ENCODE results near the gene KLHL1.

Gene KLHL1

DNA sequence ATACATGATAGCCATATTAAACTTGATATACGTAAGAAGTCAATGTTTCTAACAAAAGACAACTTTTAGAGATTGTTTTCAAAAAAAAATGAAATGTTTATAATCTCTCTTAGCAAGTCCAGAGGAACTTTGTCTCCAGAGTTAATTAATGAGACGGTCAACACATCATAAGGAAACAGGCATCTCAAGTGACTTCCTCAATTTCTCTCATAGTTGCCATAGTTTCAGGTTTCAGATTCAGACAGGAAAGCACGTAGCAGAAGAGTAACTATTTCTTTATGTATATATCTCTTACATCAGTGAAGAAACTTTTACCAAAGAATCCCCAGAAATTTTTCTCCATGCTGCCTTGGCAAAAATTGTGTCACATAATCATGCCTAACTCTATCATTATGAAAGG, 160.2 kb downstream of the KLHL1 start:
- DNase-seq = no peak
- Histone ChIP-seq H3K27ac (no peak overlapping the region), H3K4me3 (ENCODE audit: low read depth, low read length) (no peak overlapping the region), H3K27me3 (ENCODE audit: insufficient read depth, low read depth, severe bottlenecking) (no peaks in the 10 kb centered on the region), H3K36me3 (no peaks in the 10 kb centered on the region), H3K9me3 (ENCODE audit: severe bottlenecking) (no peaks in the 10 kb centered on the region)
- TF ChIP-seq, protein P1, sequence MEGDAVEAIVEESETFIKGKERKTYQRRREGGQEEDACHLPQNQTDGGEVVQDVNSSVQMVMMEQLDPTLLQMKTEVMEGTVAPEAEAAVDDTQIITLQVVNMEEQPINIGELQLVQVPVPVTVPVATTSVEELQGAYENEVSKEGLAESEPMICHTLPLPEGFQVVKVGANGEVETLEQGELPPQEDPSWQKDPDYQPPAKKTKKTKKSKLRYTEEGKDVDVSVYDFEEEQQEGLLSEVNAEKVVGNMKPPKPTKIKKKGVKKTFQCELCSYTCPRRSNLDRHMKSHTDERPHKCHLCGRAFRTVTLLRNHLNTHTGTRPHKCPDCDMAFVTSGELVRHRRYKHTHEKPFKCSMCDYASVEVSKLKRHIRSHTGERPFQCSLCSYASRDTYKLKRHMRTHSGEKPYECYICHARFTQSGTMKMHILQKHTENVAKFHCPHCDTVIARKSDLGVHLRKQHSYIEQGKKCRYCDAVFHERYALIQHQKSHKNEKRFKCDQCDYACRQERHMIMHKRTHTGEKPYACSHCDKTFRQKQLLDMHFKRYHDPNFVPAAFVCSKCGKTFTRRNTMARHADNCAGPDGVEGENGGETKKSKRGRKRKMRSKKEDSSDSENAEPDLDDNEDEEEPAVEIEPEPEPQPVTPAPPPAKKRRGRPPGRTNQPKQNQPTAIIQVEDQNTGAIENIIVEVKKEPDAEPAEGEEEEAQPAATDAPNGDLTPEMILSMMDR (IDR thresholded peaks at IDR 0.05; ENCODE audit: low read depth, low read length) = no peak

DNA sequence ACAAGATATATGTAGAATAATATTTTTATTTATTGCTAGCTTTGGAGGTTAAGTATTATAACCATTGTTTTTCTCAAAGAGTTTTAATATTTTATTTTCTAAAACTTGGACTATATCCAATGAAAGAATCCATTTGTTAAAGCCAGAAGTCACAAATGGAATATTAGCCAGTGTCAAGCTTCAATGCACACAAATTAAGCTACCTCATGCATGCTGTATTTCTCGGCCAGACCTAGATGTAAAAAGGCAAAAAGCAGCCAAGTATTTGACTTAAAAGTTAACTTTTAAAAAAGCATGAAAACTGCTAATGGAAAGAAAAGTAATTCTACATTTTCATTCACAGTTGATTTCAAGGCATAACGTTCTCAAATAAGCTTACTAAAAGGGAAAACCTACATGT, 160.7 kb downstream of the KLHL1 start:
- TF ChIP-seq, protein P1 (IDR thresholded peaks at IDR 0.05; ENCODE audit: low read depth, low read length) = no peak
- H3K27ac ChIP-seq = no peak overlapping the region
- DNase-seq = no peak

DNA sequence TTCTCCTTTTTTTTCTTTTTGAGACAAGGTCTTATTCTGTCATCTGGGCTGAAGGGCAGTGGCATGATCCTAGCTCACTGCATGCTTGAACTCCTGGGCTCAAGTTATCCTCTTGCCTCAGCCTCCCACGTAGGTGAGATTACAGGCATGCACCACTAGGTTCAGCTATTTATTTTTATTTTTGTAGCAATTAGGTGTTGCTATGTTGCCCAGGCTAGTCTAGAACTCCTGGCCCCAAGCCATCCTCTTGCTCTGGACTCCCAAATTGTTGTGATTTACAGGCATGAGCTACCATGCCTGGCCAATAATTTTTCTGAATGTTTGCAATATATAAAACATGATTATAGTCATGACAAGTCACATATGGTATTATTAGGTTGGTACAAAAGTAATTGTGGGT, 161.7 kb downstream of the KLHL1 start:
- Histone ChIP-seq H3K9me3 (ENCODE audit: severe bottlenecking) (no peaks in the 10 kb centered on the region), H3K27ac (no peak overlapping the region), H3K4me3 (ENCODE audit: low read depth, low read length) (no peak overlapping the region), H3K36me3 (no peaks in the 10 kb centered on the region), H3K27me3 (ENCODE audit: insufficient read depth, low read depth, severe bottlenecking) (no peaks in the 10 kb centered on the region)
- DNase-seq = no peak
- TF ChIP-seq, protein P1 (IDR thresholded peaks at IDR 0.05; ENCODE audit: low read depth, low read length) = no peak

More for the DNA sequence above, 160.7 kb downstream of the KLHL1 start:
- Histone ChIP-seq H3K27me3 (ENCODE audit: insufficient read depth, low read depth, severe bottlenecking) (no peaks in the 10 kb centered on the region), H3K4me3 (ENCODE audit: low read depth, low read length) (no peak overlapping the region), H3K36me3 (no peaks in the 10 kb centered on the region), H3K9me3 (ENCODE audit: severe bottlenecking) (no peaks in the 10 kb centered on the region)

DNA sequence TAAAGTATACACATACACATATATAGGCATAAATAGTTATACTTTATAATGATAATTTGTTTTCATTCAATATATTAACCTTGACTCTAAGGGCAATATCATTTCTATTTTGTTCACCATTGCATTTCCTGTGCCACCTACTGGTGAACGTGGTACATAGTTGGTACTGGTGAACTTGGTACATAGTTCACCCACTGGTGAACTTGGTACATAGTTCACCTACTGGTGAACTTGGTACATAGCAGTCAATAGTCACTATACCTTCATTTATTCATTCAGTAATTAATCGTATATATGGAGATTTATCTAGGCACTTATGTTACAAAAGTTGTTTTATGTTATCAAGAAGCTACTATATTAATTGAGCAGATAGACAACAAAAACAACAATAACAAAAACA, 173.2 kb downstream of the KLHL1 start:
- DNase-seq = no peak
- H3K36me3 ChIP-seq = no peaks in the 10 kb centered on the region
- no peak overlapping the region for H3K4me3 ChIP-seq (ENCODE audit: low read depth, low read length)
- no peaks in the 10 kb centered on the region for H3K27me3 ChIP-seq (ENCODE audit: insufficient read depth, low read depth, severe bottlenecking)
- H3K9me3 ChIP-seq (ENCODE audit: severe bottlenecking) = no peaks in the 10 kb centered on the region
- H3K27ac ChIP-seq = no peak overlapping the region
- TF ChIP-seq, protein P1 (IDR thresholded peaks at IDR 0.05; ENCODE audit: low read depth, low read length) = 0 out of 2 replicates have a peak, but pooled peaks have one; percentile 14

DNA sequence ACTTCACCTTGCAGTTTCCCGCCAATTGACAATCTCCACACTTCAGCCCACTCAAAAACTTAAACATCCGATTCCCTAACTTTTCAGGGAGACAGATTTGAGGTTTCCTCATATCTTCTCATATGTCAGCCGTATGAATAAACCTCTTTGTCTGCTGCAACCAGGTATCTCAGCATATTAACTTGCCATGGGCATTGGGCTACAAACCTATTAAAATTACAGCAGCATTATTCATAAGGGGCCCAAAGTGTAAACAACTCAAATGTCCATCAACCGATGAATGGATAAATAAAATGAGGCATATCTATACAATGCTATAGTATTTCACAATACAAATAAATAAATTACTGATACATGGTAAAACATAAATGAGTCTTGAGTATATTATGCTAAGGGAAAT, 180.0 kb downstream of the KLHL1 start:
- TF ChIP-seq, protein P1 (IDR thresholded peaks at IDR 0.05; ENCODE audit: low read depth, low read length) = no peak
- DNase-seq = no peak
- H3K27me3 ChIP-seq (ENCODE audit: insufficient read depth, low read depth, severe bottlenecking) = no peaks in the 10 kb centered on the region
- no peaks in the 10 kb centered on the region for H3K36me3 ChIP-seq
- H3K9me3 ChIP-seq (ENCODE audit: severe bottlenecking) = no peaks in the 10 kb centered on the region
- no peak overlapping the region for H3K4me3 ChIP-seq (ENCODE audit: low read depth, low read length)
- H3K27ac ChIP-seq = no peak overlapping the region

DNA sequence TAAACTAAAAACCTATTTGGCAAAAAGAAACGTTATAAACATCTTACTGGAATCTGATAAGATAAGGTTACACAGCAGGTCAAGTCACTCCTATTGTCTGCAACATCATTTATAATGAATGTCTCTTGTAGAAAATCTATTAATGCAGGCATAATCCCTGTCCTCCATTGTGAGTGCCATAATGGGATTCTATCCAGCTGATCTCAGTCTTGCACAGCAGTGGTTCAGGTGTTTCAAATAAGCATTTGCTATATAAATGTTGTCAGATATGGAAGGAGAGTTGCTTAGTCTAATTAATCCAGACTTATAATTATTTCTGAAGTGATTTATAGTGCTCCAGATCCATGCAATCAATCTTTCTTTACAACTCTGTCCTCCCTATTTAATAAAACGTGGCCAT, 187.1 kb downstream of the KLHL1 start:
- no peak overlapping the region for H3K27ac ChIP-seq
- no peak for DNase-seq
- no peaks in the 10 kb centered on the region for H3K36me3 ChIP-seq
- TF ChIP-seq, protein P1 (IDR thresholded peaks at IDR 0.05; ENCODE audit: low read depth, low read length) = no peak
- no peak overlapping the region for H3K4me3 ChIP-seq (ENCODE audit: low read depth, low read length)
- H3K27me3 ChIP-seq (ENCODE audit: insufficient read depth, low read depth, severe bottlenecking) = no peaks in the 10 kb centered on the region
- H3K9me3 ChIP-seq (ENCODE audit: severe bottlenecking) = no peaks in the 10 kb centered on the region
